Measurements from ENCODE around the gene MAG. TPM values are rescaled to one million over a fixed set of nuclear protein-coding genes. Genes with fewer than 3 reads are reported as not detected.

Gene MAG
- total RNA-seq, 1 experiment from 2014 or later = not detected

DNA sequence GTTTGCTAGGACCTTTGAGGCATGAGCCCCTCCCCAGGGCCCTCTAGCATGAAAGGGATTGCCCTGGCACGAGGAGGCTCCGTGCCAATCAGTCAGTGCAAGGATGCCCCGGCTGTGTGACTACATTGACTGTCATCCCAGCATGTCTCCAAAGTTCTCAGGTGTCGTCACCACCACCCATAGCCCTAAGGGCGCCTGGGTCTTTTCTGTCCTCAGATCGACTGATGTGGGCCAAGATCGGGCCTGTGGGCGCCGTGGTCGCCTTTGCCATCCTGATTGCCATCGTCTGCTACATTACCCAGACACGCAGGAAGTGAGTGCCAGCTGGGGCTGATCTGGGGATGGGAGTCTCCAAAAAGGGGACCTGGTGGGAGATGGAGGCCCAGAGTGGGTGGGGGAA is 18.4 kb downstream of the MAG start:
- no peak for DNase-seq (ENCODE audit: low spot score)
- in situ Hi-C loops (cut with HindIII; ENCODE audit: low sequenced_read_pairs) = no loop called here

DNA sequence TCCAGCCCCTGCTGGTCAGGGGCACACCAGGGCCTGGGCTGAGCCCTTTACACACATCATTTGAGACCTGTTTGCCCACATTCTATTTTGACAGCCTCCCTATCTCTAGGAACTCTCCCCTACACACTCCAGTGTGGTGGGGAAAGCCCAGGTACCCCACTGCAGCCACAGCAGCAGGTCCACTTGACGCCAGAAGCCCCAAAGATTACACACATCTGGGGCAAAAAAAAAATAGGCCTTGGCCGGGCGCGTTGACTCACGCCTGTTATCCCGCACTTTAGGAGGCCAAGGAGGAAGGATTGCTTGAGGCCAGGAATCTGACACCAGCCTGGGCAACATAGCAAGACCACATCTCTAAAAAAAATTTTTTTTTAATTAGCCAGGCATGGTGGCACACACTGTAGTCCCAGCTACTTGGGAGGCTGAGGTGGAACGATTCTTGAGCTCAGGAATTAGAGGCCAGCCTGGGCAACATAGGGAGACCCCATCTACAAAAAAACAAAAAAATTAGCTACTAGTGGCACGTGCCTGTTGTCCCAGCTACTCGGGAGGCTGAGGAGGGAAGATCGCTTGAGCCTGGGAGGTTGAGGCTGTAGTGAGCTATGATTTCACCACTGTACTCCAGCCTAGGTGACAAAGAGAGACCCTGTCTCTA is 19.0 kb downstream of the MAG start:
- in situ Hi-C loops (cut with HindIII; ENCODE audit: low sequenced_read_pairs) = no loop called here
- DNase-seq (ENCODE audit: low spot score) = no peak

DNA sequence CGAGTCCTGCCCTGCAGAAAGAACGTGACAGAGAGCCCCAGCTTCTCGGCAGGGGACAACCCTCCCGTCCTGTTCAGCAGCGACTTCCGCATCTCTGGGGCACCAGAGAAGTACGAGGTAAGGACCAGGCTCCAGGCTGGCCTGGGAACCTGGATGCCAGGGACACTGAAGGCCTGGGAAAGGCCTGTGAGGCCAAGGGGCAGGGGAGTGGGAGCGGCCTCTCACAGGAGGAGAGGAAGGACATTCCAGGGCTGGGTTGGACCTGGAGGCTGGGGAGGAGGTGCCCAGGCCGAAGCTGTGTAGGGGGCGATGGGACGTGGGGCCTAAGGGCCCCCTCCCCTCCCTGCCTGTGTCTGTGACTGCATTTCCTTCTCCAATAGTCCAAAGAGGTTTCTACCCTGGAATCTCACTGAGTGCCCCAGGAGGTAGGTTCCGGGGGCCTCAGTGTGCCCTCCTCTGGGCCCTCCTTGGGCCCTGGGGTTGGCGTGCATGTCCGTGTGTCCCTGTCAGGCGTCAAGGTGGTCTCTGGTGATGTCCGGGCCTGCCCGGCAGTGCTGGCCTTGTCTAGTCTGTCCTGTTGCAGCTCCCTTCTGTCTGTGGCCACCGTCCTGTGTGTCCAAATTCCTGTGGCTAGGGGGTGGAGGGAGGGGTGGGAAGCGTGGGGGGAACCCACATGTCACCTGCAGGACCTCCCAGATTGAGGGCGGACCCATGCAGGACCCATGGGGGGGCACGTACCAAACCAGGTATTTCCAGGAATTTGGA is 20.1 kb downstream of the MAG start:
- in situ Hi-C loops (cut with HindIII; ENCODE audit: low sequenced_read_pairs) = no loop called here
- no peak for DNase-seq (ENCODE audit: low spot score)

DNA sequence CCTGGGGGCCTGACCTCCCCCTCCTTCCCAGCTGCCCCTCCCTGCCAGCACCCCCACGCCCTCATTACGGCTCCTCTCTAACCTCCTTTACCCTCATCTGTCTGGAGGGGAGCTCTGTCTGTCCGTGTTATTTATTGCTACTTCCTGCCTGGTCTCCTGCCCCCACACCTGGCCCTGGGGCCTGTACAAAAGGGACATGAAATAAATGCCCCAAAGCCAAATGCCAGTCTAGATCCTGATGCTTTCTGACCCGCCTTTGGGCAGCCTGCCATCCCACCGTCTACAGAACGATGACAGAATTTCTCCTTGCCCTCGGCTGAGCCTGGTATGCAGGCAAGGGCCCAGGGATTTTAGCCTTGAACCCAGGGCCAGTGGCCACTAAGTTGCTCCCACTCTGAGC is 21.6 kb downstream of the MAG start:
- DNase-seq (ENCODE audit: low spot score) = no peak
- in situ Hi-C loops (cut with HindIII; ENCODE audit: low sequenced_read_pairs) = no loop called here

DNA sequence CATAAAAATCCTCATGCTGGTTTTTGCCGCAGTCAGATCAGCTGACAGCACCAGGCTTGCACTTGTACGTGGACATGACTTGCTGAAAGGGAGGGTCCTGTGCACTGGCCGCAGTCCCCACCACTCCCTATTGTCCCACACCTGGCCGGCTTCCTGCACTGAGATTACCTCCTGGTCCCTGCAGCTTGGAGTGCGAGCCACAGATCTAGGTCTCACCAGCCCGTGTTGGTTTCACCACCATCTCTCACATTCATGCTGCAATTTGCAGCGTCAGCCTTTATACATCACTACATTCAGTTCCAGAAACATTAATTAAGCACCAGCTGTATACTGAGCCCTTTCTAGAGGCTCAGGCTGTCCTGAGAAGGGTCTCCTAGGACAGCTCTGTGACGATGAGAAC is 22.1 kb downstream of the MAG start:
- DNase-seq (ENCODE audit: low spot score) = no peak
- in situ Hi-C loops (cut with HindIII; ENCODE audit: low sequenced_read_pairs) = no loop called here

DNA sequence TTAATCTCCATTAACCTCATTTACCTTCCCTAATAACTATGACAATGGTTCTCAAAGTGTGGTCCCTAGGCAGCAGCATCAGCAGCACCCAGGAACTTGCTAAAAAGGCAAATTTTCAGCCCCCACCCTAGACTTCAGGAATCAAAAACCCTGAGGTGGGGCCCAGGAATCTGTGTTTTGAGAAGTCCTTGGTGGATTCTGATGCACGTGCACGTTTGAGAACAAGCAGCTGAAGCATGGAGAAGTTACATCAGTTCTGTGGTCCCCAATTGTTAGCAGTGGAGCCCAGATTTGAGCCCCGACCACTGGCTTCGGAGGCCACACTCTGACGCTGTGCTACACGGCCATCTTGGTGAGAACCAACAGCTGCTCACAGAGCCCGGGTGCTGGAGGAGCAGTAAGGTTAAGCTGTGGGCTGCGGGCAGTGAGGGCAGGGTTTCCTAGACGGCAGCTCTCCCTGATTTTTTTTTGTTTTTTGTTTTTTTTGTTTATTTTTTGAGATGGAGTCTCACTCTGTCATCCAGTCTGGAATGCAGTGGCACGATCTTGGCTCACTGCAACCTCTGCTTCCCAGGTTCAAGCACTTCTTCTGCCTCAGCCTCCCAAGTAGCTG is 23.0 kb downstream of the MAG start:
- DNase-seq (ENCODE audit: low spot score) = no peak
- in situ Hi-C loops (cut with HindIII; ENCODE audit: low sequenced_read_pairs) = no loop called here

DNA sequence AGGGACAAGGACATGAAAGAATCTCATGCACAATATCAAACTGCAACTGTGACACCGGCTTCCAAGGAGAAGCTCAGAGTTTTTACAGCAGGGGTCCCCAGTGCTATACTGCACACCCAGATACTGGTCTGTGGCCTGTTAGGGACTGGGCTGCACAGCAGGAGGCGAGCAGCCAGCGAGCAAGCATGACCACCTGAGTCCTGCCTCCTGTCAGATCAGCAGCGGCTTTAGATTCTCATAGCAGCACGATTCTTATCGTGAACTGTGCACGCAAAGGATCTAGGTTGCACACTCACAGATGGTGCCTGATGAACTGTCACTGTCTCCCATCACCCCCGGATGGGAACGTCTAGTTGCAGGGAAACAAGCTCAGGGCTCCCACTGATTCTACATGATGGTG is 23.9 kb downstream of the MAG start:
- no peak for DNase-seq (ENCODE audit: low spot score)
- in situ Hi-C loops (cut with HindIII; ENCODE audit: low sequenced_read_pairs) = no loop called here

DNA sequence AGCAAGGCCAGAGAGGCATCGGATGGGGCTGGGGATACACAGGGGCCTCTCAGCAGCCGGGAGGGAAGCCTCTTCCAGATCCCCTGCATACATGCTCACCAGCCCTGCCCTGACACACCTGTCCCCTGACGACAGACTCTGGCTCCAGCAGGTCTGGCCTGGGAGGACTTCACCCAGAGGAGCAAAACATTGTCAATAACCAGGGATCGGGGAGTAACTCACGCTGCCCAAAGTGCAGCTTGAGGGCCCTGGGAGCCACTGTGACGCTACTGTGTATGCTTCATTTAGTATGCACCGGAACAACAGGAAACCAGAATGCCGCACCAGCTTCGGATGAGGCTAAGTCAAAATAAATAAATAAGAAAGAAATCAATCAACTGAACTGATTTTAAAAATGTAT is 24.6 kb downstream of the MAG start:
- in situ Hi-C loops (cut with HindIII; ENCODE audit: low sequenced_read_pairs) = no loop called here
- DNase-seq (ENCODE audit: low spot score) = no peak

DNA sequence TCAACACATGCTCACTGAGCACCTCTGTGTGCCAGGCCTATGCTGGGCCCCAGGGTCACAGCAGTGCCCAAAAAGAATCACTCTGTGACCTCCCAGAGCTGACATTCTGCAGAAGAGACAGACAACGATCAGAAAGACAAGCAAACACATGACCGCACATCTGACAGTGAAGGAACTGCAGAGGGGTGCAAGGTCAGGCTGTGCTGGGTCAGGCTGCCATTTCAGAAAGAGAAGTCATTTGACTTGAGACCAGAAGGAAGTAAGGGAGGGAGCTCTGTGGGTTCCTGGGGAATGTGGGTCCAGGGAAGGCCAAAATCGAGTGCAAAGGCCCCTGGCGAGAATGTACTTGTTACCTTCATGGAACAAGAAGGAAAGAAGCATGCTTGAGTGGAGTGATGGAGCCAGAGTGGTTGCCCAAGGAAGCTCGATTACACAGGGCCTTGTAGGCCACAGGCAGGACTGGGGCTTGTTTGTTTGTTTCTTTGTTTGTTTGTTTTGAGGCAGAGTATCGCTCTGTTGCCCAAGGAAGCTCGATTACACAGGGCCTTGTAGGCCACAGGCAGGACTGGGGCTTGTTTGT is 25.6 kb downstream of the MAG start:
- in situ Hi-C loops (cut with HindIII; ENCODE audit: low sequenced_read_pairs) = no loop called here
- DNase-seq (ENCODE audit: low spot score) = no peak

DNA sequence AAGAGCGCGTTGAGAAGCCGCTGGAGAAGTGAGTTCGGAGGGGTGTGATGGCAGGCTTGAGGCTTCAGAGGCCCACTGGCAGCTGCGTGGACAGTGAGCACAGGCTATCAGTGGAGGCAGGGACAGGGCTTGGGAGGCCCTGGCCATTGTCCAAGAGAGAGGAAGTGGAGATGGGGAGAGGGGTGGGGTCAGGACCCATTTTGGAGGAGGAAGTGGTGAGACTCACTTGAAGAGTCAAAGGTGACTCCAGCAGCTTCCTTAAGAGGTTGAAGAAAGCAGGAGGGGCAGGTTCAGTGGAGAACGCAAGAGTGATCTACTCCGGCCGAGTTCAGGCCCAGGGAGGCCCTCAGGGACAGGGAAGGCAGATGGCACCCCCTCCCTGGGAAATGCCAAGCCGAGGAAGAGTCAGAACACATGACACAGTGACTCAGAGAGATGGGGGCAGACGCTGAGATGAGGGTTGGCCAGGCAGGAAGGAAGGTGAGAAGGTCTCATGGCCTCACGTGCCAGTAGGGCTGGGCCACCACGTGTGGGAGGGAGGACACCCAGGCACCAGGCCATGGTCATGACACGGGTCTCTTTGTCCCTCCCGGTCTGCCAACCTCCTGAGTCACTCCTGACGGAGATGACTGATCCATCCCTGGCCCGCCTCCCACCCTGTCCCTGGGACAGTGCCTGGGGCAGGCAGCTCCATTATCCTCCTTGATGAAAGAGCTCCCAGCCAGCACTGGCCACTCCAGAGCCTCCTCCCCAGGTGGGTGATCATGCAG is 26.9 kb downstream of the MAG start:
- DNase-seq (ENCODE audit: low spot score) = no peak
- in situ Hi-C loops (cut with HindIII; ENCODE audit: low sequenced_read_pairs) = no loop called here

DNA sequence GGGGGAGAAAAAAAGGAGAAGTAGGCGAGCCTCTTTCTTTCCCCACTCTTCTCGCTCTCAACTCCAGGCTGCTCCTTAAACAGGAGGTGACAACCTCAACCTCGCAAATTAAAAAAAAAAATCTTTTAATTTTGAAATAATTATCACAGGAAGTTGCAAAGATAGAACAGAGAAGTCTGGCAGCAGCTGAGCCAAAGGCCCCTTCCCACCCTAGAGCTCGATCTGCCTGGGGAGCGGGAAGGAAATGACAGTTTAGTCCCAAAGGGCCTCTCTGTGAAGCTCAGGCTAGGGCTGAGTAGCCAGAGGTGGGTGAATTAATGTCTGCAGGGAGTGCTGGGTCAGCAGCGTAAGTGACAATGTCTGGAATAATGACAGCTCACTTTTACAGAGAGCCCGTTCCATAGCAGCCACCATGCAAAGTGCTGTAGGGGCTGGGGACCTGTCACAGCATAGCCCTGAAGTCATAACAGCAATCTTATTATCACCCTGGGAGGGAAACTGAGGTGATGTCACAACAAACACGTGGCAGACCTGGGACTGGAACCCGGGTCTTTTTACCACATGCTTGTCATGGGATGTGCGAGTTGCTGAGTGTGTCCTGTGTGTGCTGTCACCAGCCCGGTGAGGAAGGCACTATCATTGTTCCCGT is 28.2 kb downstream of the MAG start:
- DNase-seq (ENCODE audit: low spot score) = no peak
- in situ Hi-C loops (cut with HindIII; ENCODE audit: low sequenced_read_pairs) = no loop called here

DNA sequence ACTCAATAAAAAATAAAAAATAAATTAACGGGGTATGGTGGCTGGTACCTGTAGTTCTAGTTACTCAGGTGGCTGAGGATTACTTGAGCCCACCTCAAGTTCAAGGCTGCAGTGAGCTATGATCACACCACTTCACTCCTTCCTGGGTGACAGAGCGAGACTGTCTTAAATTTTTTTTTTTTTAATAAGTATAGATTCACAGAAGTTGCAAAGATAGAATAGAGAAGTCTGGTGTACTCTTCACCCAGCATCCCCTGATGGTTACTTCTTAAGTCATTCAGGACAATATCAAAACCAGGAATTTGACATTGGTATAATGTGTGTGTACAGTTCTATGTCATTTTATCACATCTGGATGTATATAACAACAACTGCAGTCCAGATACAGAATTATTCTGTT is 29.3 kb downstream of the MAG start:
- in situ Hi-C loops (cut with HindIII; ENCODE audit: low sequenced_read_pairs) = no loop called here

DNA sequence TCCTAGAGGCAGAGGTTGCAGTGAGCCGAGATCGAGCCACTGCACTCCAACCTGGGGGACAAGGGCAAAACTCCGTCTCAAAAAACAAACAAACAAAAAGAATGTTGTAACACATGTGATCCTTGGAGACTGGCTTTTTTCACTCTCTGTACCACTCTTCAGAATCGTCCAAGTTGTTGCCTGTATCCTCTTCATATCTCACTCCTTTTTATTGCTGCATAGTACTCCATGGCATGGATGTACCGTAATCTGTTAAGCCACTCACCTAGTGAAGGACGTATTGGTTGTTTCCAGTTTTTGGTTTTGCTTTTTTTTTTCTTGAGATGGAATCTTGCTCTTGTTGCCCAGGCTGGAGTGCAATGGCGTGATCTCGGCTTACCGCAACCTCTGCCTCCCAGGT is 30.1 kb downstream of the MAG start:
- in situ Hi-C loops (cut with HindIII; ENCODE audit: low sequenced_read_pairs) = no loop called here
- no peak for DNase-seq (ENCODE audit: low spot score)

More for the DNA sequence above, 29.3 kb downstream of the MAG start:
- DNase-seq (ENCODE audit: low spot score) = no peak

DNA sequence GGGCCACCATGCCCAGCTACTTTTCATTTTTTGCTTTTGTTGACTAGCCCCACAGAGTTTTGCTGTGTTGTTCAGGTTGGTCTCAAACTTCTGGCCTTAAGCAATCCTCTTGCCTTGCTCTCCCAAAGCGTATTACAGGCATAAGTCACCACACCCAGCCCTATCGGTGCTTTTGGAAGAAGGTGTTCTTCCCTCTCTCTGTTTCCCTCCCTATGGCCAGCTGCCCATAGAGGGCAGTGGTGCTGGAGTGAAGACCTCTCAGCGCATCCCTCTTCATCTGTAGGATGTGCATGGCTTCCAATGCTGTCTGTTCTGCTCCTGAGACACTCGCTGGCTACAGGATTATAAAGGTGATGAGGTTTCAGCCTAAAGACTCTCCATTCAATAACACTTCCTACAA is 35.7 kb downstream of the MAG start:
- no peak for DNase-seq (ENCODE audit: low spot score)
- in situ Hi-C loops (cut with HindIII; ENCODE audit: low sequenced_read_pairs) = no loop called here

DNA sequence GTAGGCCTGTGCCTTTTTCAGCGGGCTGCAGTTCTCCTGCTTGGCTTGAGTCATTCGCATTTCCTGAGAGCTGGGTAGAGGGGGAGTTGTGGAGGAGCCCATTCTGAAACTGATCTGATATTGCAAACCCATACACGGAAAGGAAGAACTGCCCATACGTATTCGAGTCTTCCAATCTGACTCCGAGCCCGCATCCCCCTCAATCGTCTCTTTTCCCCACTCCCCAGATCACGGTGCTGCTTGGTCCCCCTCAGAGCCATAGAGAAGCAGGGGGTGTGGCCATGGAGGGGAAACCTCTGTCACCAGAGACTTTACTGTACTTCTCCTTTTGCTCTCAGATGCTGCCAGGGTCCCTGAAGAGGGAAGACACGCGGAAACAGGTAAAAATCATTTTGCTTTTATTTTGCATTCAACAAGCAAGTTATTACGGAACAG is 36.9 kb downstream of the MAG start, which contains the start of gene CD22:
CD22 (plus strand) TSS at position 337 of the 435 bp plus-strand sequence. CDS start 2,854 bp downstream, outside the sequence.
- DNase-seq (ENCODE audit: low spot score) = no peak
- in situ Hi-C loops (cut with HindIII; ENCODE audit: low sequenced_read_pairs) = no loop called here

DNA sequence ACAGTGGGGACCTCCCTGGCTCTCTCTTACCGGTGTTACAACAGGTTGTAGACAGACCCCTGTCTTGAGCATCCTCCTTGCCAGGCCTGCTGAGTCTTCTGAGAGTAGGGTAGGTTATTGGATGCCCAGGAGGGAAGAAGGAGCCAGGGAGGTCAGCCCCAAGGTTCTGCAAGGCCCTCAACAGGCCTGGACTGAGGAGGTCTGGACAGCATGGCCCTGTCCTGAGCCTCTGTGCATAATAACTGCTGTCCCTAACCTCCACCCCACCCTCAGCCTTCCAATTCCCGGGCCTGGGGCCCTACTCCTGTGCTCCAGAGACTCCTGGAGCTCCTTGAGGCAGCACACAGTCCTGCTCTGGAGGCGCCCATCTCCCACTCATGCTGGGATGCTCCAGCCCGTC is 37.4 kb downstream of the MAG start:
- in situ Hi-C loops (cut with HindIII; ENCODE audit: low sequenced_read_pairs) = no loop called here

DNA sequence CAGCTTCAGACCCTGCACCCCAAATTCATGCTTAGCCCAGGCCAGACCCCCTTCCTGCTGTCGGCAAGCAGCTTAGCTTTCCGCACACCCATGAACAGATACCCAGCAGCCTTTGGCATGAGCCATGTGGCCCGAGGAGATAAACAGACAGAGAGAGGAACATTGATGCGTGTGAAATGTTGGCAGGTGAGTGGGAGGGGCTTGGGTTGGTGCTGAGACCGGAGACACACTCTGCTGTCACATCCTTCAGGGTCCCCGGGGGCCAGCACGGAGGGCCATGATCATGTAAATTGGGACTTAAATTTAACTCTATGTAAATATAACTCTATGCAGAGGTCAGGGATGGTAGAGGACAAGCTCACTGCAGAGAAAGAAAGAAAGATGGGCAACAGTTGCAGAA is 38.5 kb downstream of the MAG start:
- in situ Hi-C loops (cut with HindIII; ENCODE audit: low sequenced_read_pairs) = no loop called here
- no peak for DNase-seq (ENCODE audit: low spot score)

More for the DNA sequence above, 37.4 kb downstream of the MAG start:
- no peak for DNase-seq (ENCODE audit: low spot score)

DNA sequence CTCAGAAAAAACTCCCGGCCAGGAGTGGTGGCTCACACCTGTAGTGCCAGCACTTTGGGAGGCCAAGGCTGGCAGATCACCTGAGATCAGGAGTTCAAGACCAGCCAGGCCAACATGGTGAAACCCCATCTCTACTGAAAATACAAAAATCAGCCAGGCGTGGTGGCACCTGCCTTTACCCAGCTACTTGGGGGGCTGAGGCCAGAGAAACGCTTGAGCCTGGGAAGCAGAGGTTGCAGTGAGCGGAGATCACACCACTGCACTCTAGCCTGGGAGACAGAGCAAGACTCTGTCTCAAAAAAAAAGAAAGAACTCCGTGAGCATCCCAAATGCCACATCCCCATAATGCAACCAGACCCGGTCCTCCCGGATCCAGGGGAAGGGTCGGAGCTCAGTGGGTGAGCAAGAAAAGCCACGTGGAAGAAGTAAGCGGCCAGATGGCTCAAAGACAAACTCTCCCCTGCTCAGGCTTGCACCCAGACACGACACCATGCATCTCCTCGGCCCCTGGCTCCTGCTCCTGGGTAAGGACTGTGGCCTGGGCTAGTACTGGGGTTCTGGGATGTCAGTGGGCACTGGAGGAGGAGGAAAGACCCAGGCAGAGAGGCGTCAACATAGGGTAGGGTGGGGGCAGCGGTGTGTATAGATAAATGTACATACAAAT is 39.7 kb downstream of the MAG start:
- no peak for DNase-seq (ENCODE audit: low spot score)
- in situ Hi-C loops (cut with HindIII; ENCODE audit: low sequenced_read_pairs) = no loop called here

Data from G401 (cell line).